ENCODE measurements around the gene MROH7. TPM values are rescaled to one million over a fixed set of nuclear protein-coding genes. Genes with fewer than 3 reads are reported as not detected.
A peak's percentile ranks its signal among the peaks of the same experiment; 100 is the strongest.

MROH7 gene
- total RNA-seq, 2 donors from 2014 or later, result 0.39 to 0.86 TPM

- H3K4me3 Mint-ChIP-seq, result peak overlapping the region; percentile 92 to 96
- H3K27me3 Mint-ChIP-seq (ENCODE audit: low read depth), result no peaks in the 10 kb centered on the region
- ATAC-seq (replicated peaks in 1 of 2) (peak; percentile 44 to 55), DNase-seq (no peak)
- H3K36me3 Mint-ChIP-seq (ENCODE audit: insufficient read depth in 2 of 2), result peaks cover 6 to 16% of the 10 kb centered on the region in 2 donors
- H3K27ac Mint-ChIP-seq, result peak overlapping the region; percentile 99
- no peaks in the 10 kb centered on the region for H3K9me3 Mint-ChIP-seq
- H3K4me1 Mint-ChIP-seq (ENCODE audit: low read depth), result peaks cover 36% of the 10 kb centered on the region
Measured at GRCh38 chr1:54716299-54717047, 74.9 kb downstream of the MROH7 start.

DNA sequence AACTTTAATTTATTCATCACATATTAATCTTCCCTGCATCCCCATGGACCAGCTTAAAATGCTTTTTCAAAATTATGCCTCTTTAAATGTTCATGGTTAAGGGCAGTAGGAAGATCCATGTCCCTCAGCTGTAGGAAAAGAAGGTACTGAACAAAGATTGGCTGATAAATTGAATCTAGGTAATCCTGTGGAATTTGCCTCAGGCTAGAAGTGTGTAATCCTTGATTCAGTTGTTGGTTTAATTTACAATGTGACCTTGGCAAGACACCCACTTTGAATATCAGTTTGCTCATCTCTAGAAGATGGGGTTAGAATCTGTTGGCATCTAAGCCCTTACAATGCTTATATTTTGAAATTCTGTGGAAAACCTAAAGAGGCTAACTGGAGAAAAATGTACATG lies 80.1 kb downstream of the MROH7 start:
- no peaks in the 10 kb centered on the region for H3K27me3 Mint-ChIP-seq (ENCODE audit: low read depth)
- no peak for ATAC-seq (replicated peaks in 1 of 2)
- peaks cover 17 to 41% of the 10 kb centered on the region in 2 donors for H3K36me3 Mint-ChIP-seq (ENCODE audit: insufficient read depth in 2 of 2)
- no peak overlapping the region for H3K4me3 Mint-ChIP-seq
- H3K27ac Mint-ChIP-seq, result no peak overlapping the region
- peaks cover 19% of the 10 kb centered on the region for H3K4me1 Mint-ChIP-seq (ENCODE audit: low read depth)
- DNase-seq, result no peak
- no peaks in the 10 kb centered on the region for H3K9me3 Mint-ChIP-seq

DNA sequence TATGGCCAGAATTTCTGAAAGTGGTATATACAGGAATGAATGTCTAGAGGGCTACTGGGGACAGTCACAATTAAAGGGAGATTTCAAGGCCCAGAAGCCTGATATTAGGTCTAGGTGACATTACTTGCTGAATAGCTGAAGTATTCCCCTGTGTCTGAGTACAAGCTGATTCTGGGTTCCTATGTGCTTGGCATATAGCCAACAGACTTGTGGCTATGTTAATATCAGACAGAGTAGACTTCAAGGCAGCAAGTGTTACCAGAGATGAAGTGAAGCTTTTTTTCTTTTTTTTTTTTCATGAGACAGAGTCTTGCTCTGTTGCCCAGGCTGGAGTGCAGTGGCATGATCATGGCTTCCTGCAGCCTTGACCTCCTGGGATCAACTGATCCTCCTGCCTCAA lies 82.4 kb downstream of the MROH7 start:
- no peaks in the 10 kb centered on the region for H3K9me3 Mint-ChIP-seq
- ATAC-seq (replicated peaks in 1 of 2) (no peak), DNase-seq (no peak)
- H3K4me3 Mint-ChIP-seq, result no peak overlapping the region
- no peaks in the 10 kb centered on the region for H3K27me3 Mint-ChIP-seq (ENCODE audit: low read depth)
- peaks cover 5% of the 10 kb centered on the region for H3K4me1 Mint-ChIP-seq (ENCODE audit: low read depth)
- no peak overlapping the region for H3K27ac Mint-ChIP-seq
- peaks cover 15 to 35% of the 10 kb centered on the region in 2 donors for H3K36me3 Mint-ChIP-seq (ENCODE audit: insufficient read depth in 2 of 2)

DNA sequence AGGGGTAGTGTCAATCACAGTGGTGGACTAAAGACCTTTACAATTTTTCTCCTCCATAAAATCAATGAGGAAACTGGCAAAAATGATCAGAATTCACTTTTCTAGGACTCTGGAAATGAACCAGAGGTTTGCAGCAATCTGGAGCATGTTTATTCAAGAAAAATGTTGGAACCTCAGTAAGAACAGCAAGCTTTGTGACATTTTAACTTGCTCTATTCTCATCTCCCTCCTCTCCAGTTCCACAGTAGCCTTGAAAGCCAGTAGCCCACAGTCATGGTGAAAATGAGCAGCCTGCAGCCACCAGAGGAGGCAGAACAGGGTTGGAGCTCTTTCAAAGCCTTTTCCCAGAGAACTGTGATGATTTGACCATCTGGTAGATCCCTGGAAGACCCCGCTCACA lies 83.2 kb downstream of the MROH7 start:
- no peaks in the 10 kb centered on the region for H3K27me3 Mint-ChIP-seq (ENCODE audit: low read depth)
- no peak overlapping the region for H3K27ac Mint-ChIP-seq
- H3K4me3 Mint-ChIP-seq, result no peak overlapping the region
- ATAC-seq (replicated peaks in 1 of 2) (no peak), DNase-seq (no peak)
- peaks cover 15 to 30% of the 10 kb centered on the region in 2 donors for H3K36me3 Mint-ChIP-seq (ENCODE audit: insufficient read depth in 2 of 2)
- no peaks in the 10 kb centered on the region for H3K9me3 Mint-ChIP-seq
- H3K4me1 Mint-ChIP-seq (ENCODE audit: low read depth), result no peaks in the 10 kb centered on the region

- H3K27ac Mint-ChIP-seq, result peak overlapping the region; percentile 66
- no peak for ATAC-seq (replicated peaks in 1 of 2)
Measured at GRCh38 chr1:54728027-54728426, 86.4 kb downstream of the MROH7 start.

DNA sequence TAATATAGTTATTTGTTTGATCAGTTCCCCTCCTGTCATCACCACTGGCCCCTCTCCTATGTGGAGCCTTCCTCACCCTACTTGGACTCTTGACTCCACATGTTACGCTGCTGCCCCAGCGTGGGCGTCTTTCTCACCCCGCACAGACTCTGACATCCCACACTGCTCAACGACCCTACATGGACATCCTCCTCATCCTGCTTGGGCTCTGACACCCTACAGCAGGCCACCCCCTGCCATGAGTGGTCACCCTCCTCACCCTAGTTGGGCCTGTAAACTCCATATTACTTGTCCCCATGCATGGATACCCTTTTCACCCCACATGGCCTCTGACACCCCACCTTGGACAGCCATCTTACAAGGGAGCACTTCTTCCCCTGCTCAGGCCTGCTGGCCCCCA lies 95.1 kb downstream of the MROH7 start:
- no peaks in the 10 kb centered on the region for H3K27me3 Mint-ChIP-seq (ENCODE audit: low read depth)
- H3K27ac Mint-ChIP-seq, result no peak overlapping the region
- no peaks in the 10 kb centered on the region for H3K4me1 Mint-ChIP-seq (ENCODE audit: low read depth)
- DNase-seq (no peak), ATAC-seq (replicated peaks in 1 of 2) (no peak)
- H3K9me3 Mint-ChIP-seq, result no peaks in the 10 kb centered on the region
- no peak overlapping the region for H3K4me3 Mint-ChIP-seq
- H3K36me3 Mint-ChIP-seq (ENCODE audit: insufficient read depth in 2 of 2), result peaks cover 15 to 33% of the 10 kb centered on the region in 2 donors

More at GRCh38 chr1:54728027-54728426, 86.4 kb downstream of the MROH7 start:
- Mint-ChIP-seq H3K27me3 (ENCODE audit: low read depth) (no peaks in the 10 kb centered on the region), H3K4me1 (ENCODE audit: low read depth) (no peaks in the 10 kb centered on the region), H3K4me3 (no peak overlapping the region), H3K9me3 (no peaks in the 10 kb centered on the region), H3K36me3 (ENCODE audit: insufficient read depth in 2 of 2) (peaks cover 17 to 28% of the 10 kb centered on the region in 2 donors)
- DNase-seq, result no peak

- Mint-ChIP-seq H3K4me1 (ENCODE audit: low read depth) (no peaks in the 10 kb centered on the region), H3K9me3 (no peaks in the 10 kb centered on the region), H3K27me3 (ENCODE audit: low read depth) (no peaks in the 10 kb centered on the region), H3K27ac (no peak overlapping the region), H3K4me3 (no peak overlapping the region), H3K36me3 (ENCODE audit: insufficient read depth in 2 of 2) (peaks cover 14 to 32% of the 10 kb centered on the region in 2 donors)
- DNase-seq (no peak), ATAC-seq (replicated peaks in 1 of 2) (no peak)
Measured at GRCh38 chr1:54738244-54738643, 96.7 kb downstream of the MROH7 start.

- Mint-ChIP-seq H3K4me1 (ENCODE audit: low read depth) (no peaks in the 10 kb centered on the region), H3K4me3 (no peak overlapping the region), H3K9me3 (no peaks in the 10 kb centered on the region), H3K36me3 (ENCODE audit: insufficient read depth in 2 of 2) (peaks cover 14 to 15% of the 10 kb centered on the region in 2 donors), H3K27ac (peak overlapping the region; percentile 16), H3K27me3 (ENCODE audit: low read depth) (no peaks in the 10 kb centered on the region)
- ATAC-seq (replicated peaks in 1 of 2) (no peak), DNase-seq (no peak)
Measured at GRCh38 chr1:54741531-54741930, 99.9 kb downstream of the MROH7 start.

DNA sequence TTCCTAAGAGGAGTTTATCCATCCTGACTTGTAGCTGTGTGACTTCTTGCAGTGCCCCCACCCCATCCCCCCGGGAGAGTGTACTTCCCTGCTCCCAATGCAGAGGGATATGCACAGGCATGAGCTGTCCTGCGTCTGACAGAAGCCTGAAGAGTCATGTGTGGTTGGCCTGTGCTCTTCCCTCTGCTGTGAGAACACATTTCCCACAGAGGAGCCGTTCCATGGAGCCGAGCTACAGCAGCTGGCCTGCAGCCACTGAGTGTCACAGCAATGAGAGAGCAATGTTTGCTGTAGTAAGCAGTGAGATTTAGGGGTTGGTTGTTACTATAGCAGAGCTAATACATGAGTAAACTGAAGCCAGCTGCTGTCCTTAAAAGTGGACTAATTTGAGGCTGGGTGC lies 100.7 kb downstream of the MROH7 start:
- Mint-ChIP-seq H3K4me1 (ENCODE audit: low read depth) (no peaks in the 10 kb centered on the region), H3K9me3 (no peaks in the 10 kb centered on the region), H3K36me3 (ENCODE audit: insufficient read depth in 2 of 2) (peaks cover 11 to 12% of the 10 kb centered on the region in 2 donors), H3K27ac (no peak overlapping the region), H3K27me3 (ENCODE audit: low read depth) (no peaks in the 10 kb centered on the region), H3K4me3 (no peak overlapping the region)
- no peak for ATAC-seq (replicated peaks in 1 of 2)
- no peak for DNase-seq

GRCh38 chr1:54743416-54744226 lies 102.0 kb downstream of the MROH7 start:
- Mint-ChIP-seq H3K36me3 (ENCODE audit: insufficient read depth in 2 of 2) (peaks cover 4 to 8% of the 10 kb centered on the region in 2 donors), H3K4me1 (ENCODE audit: low read depth) (no peaks in the 10 kb centered on the region), H3K27ac (no peak overlapping the region), H3K9me3 (no peaks in the 10 kb centered on the region), H3K4me3 (no peak overlapping the region), H3K27me3 (ENCODE audit: low read depth) (no peaks in the 10 kb centered on the region)
- ATAC-seq (replicated peaks in 1 of 2) (no peak), DNase-seq (no peak)

- Mint-ChIP-seq H3K4me3 (no peak overlapping the region), H3K4me1 (ENCODE audit: low read depth) (no peaks in the 10 kb centered on the region), H3K36me3 (ENCODE audit: insufficient read depth in 2 of 2) (peaks cover 2 to 3% of the 10 kb centered on the region in 2 donors), H3K27me3 (ENCODE audit: low read depth) (no peaks in the 10 kb centered on the region), H3K9me3 (no peaks in the 10 kb centered on the region), H3K27ac (no peak overlapping the region)
- DNase-seq (no peak), ATAC-seq (replicated peaks in 1 of 2) (no peak)
Measured at GRCh38 chr1:54744696-54745095, 103.1 kb downstream of the MROH7 start.

GRCh38 chr1:54745274-54745673 lies 103.7 kb downstream of the MROH7 start:
- Mint-ChIP-seq H3K4me1 (ENCODE audit: low read depth) (no peaks in the 10 kb centered on the region), H3K36me3 (ENCODE audit: insufficient read depth in 2 of 2) (peaks cover 2 to 3% of the 10 kb centered on the region in 2 donors), H3K27ac (no peak overlapping the region), H3K4me3 (no peak overlapping the region), H3K27me3 (ENCODE audit: low read depth) (no peaks in the 10 kb centered on the region), H3K9me3 (no peaks in the 10 kb centered on the region)
- DNase-seq (no peak), ATAC-seq (replicated peaks in 1 of 2) (no peak)

DNA sequence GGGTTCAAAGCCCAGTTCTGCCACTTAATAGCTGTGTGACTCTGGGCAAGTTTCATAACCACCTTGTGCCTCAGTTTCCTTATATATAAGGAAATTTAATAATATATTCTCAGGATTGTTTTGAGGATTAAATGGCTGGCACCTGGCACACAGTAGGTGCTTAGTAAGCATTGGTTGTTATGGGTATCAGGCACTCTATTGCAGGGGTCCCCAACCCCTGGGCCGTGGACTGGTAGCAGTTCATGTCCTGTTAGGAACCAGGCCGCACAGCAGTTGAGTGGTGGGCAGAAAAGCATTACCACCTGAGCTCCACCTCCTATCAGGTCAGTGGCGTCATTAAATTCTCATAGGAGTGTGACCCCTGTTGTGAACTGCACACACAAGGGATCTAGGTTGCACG lies 104.3 kb downstream of the MROH7 start:
- DNase-seq (no peak), ATAC-seq (replicated peaks in 1 of 2) (no peak)
- H3K27me3 Mint-ChIP-seq (ENCODE audit: low read depth), result no peaks in the 10 kb centered on the region
- H3K4me1 Mint-ChIP-seq (ENCODE audit: low read depth), result no peaks in the 10 kb centered on the region
- H3K27ac Mint-ChIP-seq, result no peak overlapping the region
- no peaks in the 10 kb centered on the region for H3K9me3 Mint-ChIP-seq
- peaks cover 2 to 3% of the 10 kb centered on the region in 2 donors for H3K36me3 Mint-ChIP-seq (ENCODE audit: insufficient read depth in 2 of 2)
- no peak overlapping the region for H3K4me3 Mint-ChIP-seq
